GM18499 (cell line): Measurements from ENCODE around the gene OMP.

Source experiments
- ATAC-seq: cut with Tn5 transposase; IDR thresholded peaks from one replicate; pipeline ENCODE4 v1.9.1; 2021; ENCODE audit warnings: moderate number of reproducible peaks; ENCODE audit not compliant: insufficient read depth, unreplicated experiment

OMP gene

GRCh38 chr11:77068457-77069335 lies 33.9 kb upstream of the OMP start:
- no peak for ATAC-seq

- no peak for ATAC-seq
Measured at GRCh38 chr11:77069336-77069968, 33.2 kb upstream of the OMP start.

- ATAC-seq = no peak
Measured at GRCh38 chr11:77069969-77070582, 32.6 kb upstream of the OMP start.

DNA sequence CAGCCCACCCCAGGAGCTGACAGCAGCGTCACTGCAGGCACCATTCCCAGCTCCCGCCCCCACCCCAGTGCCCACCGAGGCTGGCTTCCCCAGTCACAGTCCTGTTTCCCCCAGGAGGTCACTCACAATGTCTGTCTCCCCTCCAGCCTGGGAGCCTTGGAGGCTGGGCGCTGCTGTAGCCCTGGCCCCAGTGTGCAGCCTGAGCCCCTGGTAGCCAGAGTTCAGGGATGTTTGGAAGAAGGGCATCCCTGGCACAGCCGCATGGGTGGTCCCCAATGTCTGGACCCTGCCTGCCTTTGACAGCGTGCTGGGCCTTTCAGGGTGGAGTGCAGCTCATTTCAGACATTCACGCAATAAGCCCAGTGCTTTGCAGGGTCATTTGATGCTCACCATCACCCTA lies 31.6 kb upstream of the OMP start:
- no peak for ATAC-seq

- no peak for ATAC-seq
Measured at GRCh38 chr11:77071671-77072605, 30.7 kb upstream of the OMP start.

- no peak for ATAC-seq
Measured at GRCh38 chr11:77072851-77073327, 29.8 kb upstream of the OMP start.

GRCh38 chr11:77073328-77074001 lies 29.2 kb upstream of the OMP start:
- no peak for ATAC-seq

- no peak for ATAC-seq
Measured at GRCh38 chr11:77074205-77074604, 28.4 kb upstream of the OMP start.

DNA sequence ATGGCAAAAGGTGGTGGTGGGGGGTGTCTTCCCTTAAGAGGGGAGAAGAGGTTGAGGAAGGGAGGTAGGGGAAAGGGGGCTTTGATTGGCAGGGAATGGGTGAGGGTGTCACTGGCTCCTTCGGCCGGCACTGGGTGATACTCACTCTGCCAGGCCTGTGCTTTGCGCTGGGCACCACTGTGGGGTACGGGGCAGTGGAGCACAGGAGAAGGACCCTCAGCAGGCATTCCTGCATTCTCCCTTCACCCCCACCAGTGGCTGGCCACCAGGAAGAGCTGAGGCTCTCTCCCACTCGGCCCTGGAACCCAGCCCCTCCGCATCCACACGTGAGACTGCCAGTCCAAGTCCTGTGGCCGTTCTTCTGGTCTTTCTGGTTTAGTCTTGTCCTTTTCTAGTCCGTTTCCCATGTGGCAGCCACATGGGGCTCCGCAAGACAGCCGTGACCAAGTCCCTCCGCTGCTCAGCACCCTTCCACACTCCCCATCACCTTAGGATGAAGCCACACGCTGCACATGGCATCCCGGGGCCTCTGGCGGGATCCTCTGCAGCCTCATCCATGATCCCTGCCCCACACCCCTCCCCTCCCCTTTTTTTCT lies 27.9 kb upstream of the OMP start:
- no peak for ATAC-seq

- ATAC-seq = no peak
Measured at GRCh38 chr11:77075425-77075905, 27.2 kb upstream of the OMP start.

- no peak for ATAC-seq
Measured at GRCh38 chr11:77079666-77080065, 23.0 kb upstream of the OMP start.

GRCh38 chr11:77080643-77081210 lies 21.9 kb upstream of the OMP start:
- ATAC-seq = no peak

GRCh38 chr11:77081381-77081851 lies 21.2 kb upstream of the OMP start:
- ATAC-seq = no peak

- ATAC-seq = no peak
Measured at GRCh38 chr11:77081976-77082836, 20.4 kb upstream of the OMP start.

GRCh38 chr11:77082838-77083565 lies 19.6 kb upstream of the OMP start:
- no peak for ATAC-seq

- ATAC-seq = no peak
Measured at GRCh38 chr11:77083566-77084245, 18.9 kb upstream of the OMP start.
